GM23338 (cell line): ENCODE results near the gene SCYGR2.

Source experiments
- CTCF ChIP-seq, 2 experiments: fragments of 200-600 bp in 1 of 2; sonication (generic) in 1 of 2; conservative IDR thresholded peaks; 2 replicates each; pipeline versions ENCODE4 v1.5.1 to v1.6.1; 2016 to 2017; ENCODE audit warnings: antibody characterized with exemption in 2 of 2, low read depth in 2 of 2, mild to moderate bottlenecking in 2 of 2, moderate library complexity in 1 of 2
- EZH2 ChIP-seq: fragments of 200-600 bp; sonication (generic); IDR thresholded peaks from one replicate; pipeline ENCODE4 v1.8.0; 2017; ENCODE audit warnings: antibody characterized with exemption, mild to moderate bottlenecking, low read depth; ENCODE audit not compliant: unreplicated experiment
- EZH2phosphoT487 ChIP-seq: fragments of 200-600 bp; sonication (generic); IDR thresholded peaks from one replicate; pipeline ENCODE4 v1.8.1; 2018; ENCODE audit warnings: antibody characterized with exemption; ENCODE audit not compliant: unreplicated experiment
- JUNB ChIP-seq: IDR thresholded peaks from one replicate; pipeline ENCODE4 v1.6.1; 2016; ENCODE audit warnings: antibody characterized with exemption; ENCODE audit not compliant: unreplicated experiment

GRCh38 chr2:227643990-227644551 lies 45.4 kb downstream of the SCYGR2 start:
- TF ChIP-seq CTCF (conservative IDR thresholded peaks at IDR 0.05; ENCODE audit: low read depth in 2 of 2) (peak in 1 of 2 experiments; percentile 28; a peak in 1 of 4 replicates), EZH2phosphoT487 (no peak), EZH2 (no peak), JUNB (no peak)
